DOHH2 (cell line): Measurements from ENCODE around the gene PLCXD3.
"Not testable (repeated sequence)": the region's sequence is repeated elsewhere in the genome, so short reads cannot be mapped to it uniquely, and the experiment has no call there.

Experiments
- H3F3A ChIP-seq: fragments of 200-600 bp; sonication (generic), shearing (Covaris generic); 2 replicates; pipeline ENCODE4 v1.6.0; 2016; ENCODE audit warnings: antibody characterized with exemption, mild to moderate bottlenecking; ENCODE audit not compliant: control insufficient read depth, insufficient read depth
- H3K27ac ChIP-seq: fragments of 200-600 bp; sonication (generic); 2 replicates; pipeline ENCODE4 v1.5.1; 2014; ENCODE audit warnings: low read depth, mild to moderate bottlenecking, low read length, moderate library complexity
- H3K27me3 ChIP-seq: fragments of 200-600 bp; sonication (generic); 2 replicates; pipeline ENCODE4 v1.6.1; 2014; ENCODE audit warnings: mild to moderate bottlenecking, low read length, mixed read lengths; ENCODE audit not compliant: control insufficient read depth
- H3K36me3 ChIP-seq: fragments of 200-600 bp; sonication (generic); 2 replicates; pipeline ENCODE4 v1.6.1; 2014; ENCODE audit warnings: mild to moderate bottlenecking, low read length, moderate library complexity, mixed read lengths; ENCODE audit not compliant: control insufficient read depth
- H3K4me1 ChIP-seq: fragments of 200-600 bp; sonication (generic); 2 replicates; pipeline ENCODE4 v1.6.1; 2014; ENCODE audit warnings: mild to moderate bottlenecking, low read length, mixed read lengths; ENCODE audit not compliant: control insufficient read depth
- H3K4me2 ChIP-seq: fragments of 200-600 bp; sonication (generic); 2 replicates; pipeline ENCODE4 v1.6.0; 2014; ENCODE audit warnings: mild to moderate bottlenecking, low read length, moderate library complexity
- H3K4me3 ChIP-seq: fragments of 200-600 bp; sonication (generic); 2 replicates; pipeline ENCODE4 v1.5.1; 2014; ENCODE audit warnings: mild to moderate bottlenecking, low read length, mixed read lengths
- H3K79me2 ChIP-seq: fragments of 200-600 bp; sonication (generic); 2 replicates; pipeline ENCODE4 v1.6.1; 2014; ENCODE audit warnings: mild to moderate bottlenecking, low read length, mixed read lengths; ENCODE audit not compliant: control insufficient read depth
- H3K9me2 ChIP-seq: fragments of 200-600 bp; sonication (generic); replicated peaks from 2 replicates; pipeline ENCODE4 v1.6.1; 2014; ENCODE audit warnings: mild to moderate bottlenecking, low read length, mixed read lengths; ENCODE audit not compliant: control insufficient read depth
- H3K9me3 ChIP-seq: fragments of 200-600 bp; sonication (generic); 2 replicates; pipeline ENCODE4 v1.6.1; 2014; ENCODE audit warnings: antibody characterized with exemption, low read length, mixed read lengths; ENCODE audit not compliant: control insufficient read depth, insufficient read depth
- H4K20me1 ChIP-seq: fragments of 200-600 bp; sonication (generic); 2 replicates; pipeline ENCODE4 v1.6.0; 2014; ENCODE audit warnings: low read depth, mild to moderate bottlenecking, antibody characterized with exemption, low read length, moderate library complexity; ENCODE audit not compliant: control insufficient read depth, insufficient read depth
- EZH2phosphoT487 ChIP-seq: fragments of 200-600 bp; sonication (generic); IDR thresholded peaks from 2 replicates; pipeline ENCODE4 v1.6.1; 2017; ENCODE audit warnings: borderline replicate concordance, mild to moderate bottlenecking, antibody characterized with exemption, low read length, moderate library complexity, mixed read lengths
- TF ChIP-seq, protein P1 (sequence below): fragments of 200-600 bp; sonication (generic); IDR thresholded peaks from one replicate; pipeline ENCODE4 v1.5.1; 2014; ENCODE audit warnings: antibody characterized with exemption, mild to moderate bottlenecking, low read depth, low read length; ENCODE audit not compliant: poor library complexity, severe bottlenecking

PLCXD3 gene

DNA sequence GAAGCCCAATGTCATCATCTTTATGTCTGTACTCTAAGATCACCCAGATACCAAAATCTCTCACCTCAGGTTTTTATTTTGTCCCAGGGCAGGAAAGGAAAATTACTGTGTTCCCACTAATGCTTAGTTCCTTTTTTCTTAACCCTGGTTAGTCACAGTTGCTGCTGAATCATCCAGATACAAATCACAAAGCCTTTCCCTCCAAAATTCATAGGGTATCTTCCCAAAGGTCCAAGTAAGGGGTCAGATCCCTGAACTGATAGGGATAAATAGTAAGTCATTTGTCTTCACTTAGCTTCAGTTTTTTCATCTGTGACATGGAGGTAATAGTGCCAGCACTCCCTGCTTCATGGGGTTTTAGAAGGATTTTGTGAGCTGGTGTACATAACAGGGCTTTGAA, 2.2 kb downstream of the PLCXD3 start:
- H3K27me3 ChIP-seq, result no peaks in the 10 kb centered on the region
- H3K79me2 ChIP-seq, result no peaks in the 10 kb centered on the region
- H3K36me3 ChIP-seq, result no peaks in the 10 kb centered on the region
- no peaks in the 10 kb centered on the region for H3K4me1 ChIP-seq
- no peak for TF ChIP-seq EZH2phosphoT487
- TF ChIP-seq, protein P1, sequence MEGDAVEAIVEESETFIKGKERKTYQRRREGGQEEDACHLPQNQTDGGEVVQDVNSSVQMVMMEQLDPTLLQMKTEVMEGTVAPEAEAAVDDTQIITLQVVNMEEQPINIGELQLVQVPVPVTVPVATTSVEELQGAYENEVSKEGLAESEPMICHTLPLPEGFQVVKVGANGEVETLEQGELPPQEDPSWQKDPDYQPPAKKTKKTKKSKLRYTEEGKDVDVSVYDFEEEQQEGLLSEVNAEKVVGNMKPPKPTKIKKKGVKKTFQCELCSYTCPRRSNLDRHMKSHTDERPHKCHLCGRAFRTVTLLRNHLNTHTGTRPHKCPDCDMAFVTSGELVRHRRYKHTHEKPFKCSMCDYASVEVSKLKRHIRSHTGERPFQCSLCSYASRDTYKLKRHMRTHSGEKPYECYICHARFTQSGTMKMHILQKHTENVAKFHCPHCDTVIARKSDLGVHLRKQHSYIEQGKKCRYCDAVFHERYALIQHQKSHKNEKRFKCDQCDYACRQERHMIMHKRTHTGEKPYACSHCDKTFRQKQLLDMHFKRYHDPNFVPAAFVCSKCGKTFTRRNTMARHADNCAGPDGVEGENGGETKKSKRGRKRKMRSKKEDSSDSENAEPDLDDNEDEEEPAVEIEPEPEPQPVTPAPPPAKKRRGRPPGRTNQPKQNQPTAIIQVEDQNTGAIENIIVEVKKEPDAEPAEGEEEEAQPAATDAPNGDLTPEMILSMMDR, result no peak
- no peak overlapping the region for H3K27ac ChIP-seq
- no peaks in the 10 kb centered on the region for H3F3A ChIP-seq
- no peak overlapping the region for H3K4me2 ChIP-seq
- no peaks in the 10 kb centered on the region for H4K20me1 ChIP-seq
- no peak overlapping the region for H3K4me3 ChIP-seq
- H3K9me2 ChIP-seq, result no peaks in the 10 kb centered on the region
- no peaks in the 10 kb centered on the region for H3K9me3 ChIP-seq

DNA sequence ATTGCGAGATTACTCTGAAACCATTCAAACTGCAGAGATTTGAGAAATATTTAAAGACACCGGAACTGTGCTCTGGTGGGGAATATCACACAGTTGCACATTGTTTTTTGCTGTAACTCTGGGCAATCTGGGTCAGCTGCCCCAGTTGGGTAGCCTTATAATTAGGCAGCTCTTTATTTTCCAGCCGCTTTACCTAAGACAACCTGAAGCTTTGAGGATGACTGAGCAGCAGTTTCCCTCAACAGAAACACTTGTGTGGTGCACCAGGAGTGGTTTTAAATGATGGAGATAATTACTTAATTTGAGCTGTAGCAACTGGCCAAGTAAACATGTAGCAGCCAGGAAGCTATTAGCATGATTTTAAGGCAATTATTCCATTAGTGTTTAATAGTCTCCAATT, 2.9 kb downstream of the PLCXD3 start:
- H3K4me3 ChIP-seq, result no peak overlapping the region
- no peaks in the 10 kb centered on the region for H4K20me1 ChIP-seq
- TF ChIP-seq EZH2phosphoT487, result no peak
- TF ChIP-seq, protein P1, result no peak
- no peak overlapping the region for H3K27ac ChIP-seq
- no peaks in the 10 kb centered on the region for H3K9me2 ChIP-seq
- H3K4me2 ChIP-seq, result no peak overlapping the region
- H3K27me3 ChIP-seq, result no peaks in the 10 kb centered on the region
- H3F3A ChIP-seq, result no peaks in the 10 kb centered on the region
- H3K79me2 ChIP-seq, result no peaks in the 10 kb centered on the region
- H3K9me3 ChIP-seq, result no peaks in the 10 kb centered on the region
- no peaks in the 10 kb centered on the region for H3K4me1 ChIP-seq
- no peaks in the 10 kb centered on the region for H3K36me3 ChIP-seq

DNA sequence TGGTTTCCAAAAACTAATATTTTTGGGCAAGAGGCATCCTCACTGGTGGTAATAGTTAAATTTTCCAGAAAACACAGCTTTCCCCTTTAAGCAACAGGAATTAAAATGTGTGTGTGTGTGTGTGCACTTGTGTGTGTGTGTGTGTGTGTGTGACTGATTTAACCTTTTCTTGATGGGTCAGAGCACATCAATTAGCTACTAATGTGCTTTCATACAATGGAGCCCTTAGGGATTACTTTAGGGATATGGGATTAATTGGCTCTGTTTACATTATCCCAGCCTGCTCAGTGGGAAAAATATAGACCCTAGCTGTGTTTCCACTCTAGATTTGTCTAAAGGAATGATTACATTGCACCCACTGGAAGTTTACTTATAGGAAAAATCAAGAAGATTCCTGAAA, 6.5 kb downstream of the PLCXD3 start:
- Histone ChIP-seq H3K9me3 (no peaks in the 10 kb centered on the region), H3K9me2 (no peaks in the 10 kb centered on the region), H3K36me3 (no peaks in the 10 kb centered on the region), H4K20me1 (no peaks in the 10 kb centered on the region), H3K79me2 (no peaks in the 10 kb centered on the region), H3F3A (no peaks in the 10 kb centered on the region), H3K27ac (no peak overlapping the region), H3K4me1 (no peaks in the 10 kb centered on the region), H3K4me3 (no peak overlapping the region), H3K27me3 (no peaks in the 10 kb centered on the region), H3K4me2 (no peak overlapping the region)
- no peak for TF ChIP-seq EZH2phosphoT487
- TF ChIP-seq, protein P1, result no peak

DNA sequence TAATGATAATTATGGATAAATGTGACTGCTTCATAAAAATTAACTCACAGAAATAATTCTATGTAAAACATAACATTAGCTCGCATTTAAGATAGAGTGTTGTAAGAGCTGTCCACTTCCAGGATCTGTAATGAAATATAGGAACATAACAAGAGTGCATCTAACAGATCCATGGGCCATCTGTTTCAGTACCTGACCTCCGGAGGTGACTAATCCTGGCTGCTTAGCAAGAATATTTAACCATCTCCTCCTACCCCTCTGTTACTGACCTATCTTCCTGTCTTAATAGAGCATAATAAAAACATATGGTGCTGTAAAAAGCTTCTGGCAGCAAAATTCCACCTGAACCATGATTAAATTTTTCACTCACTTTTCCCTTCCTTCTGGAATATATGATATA, 7.1 kb downstream of the PLCXD3 start:
- Histone ChIP-seq H3K79me2 (no peaks in the 10 kb centered on the region), H3K36me3 (no peaks in the 10 kb centered on the region), H3K27ac (no peak overlapping the region), H4K20me1 (no peaks in the 10 kb centered on the region), H3K27me3 (no peaks in the 10 kb centered on the region), H3F3A (no peaks in the 10 kb centered on the region), H3K4me2 (no peak overlapping the region), H3K4me3 (no peak overlapping the region), H3K9me2 (no peaks in the 10 kb centered on the region), H3K9me3 (no peaks in the 10 kb centered on the region), H3K4me1 (no peaks in the 10 kb centered on the region)
- TF ChIP-seq EZH2phosphoT487, result no peak

DNA sequence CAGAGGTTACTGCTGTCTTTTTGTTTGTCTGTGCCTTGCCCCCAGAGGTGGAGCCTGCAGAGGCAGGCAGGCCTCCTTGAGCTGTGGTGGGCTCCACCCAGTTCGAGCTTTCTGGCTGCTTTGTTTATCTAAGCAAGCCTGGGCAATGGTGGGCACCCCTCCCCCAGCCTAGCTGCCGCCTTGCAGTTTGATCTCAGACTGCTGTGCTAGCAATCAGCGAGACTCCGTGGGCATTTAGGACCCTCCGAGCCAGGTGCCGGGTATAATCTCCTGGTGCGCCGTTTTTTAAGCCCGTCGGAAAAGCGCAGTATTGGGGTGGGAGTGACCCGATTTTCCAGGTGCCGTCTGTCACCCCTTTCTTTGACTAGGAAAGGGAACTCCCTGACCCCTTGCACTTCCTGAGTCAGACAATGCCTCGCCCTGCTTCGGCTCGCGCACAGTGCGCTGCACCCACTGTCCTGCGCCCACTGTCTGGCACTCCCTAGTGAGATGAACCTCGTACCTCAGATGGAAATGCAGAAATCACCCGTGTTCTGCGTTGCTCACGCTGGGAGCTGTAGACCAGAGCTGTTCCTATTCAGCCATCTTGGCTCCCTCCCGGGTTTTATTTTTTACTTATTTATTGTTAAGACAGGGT, 16.8 kb downstream of the PLCXD3 start:
- H4K20me1 ChIP-seq, H3F3A ChIP-seq, H3K9me3 ChIP-seq, H3K9me2 ChIP-seq, H3K4me2 ChIP-seq, H3K4me3 ChIP-seq, H3K79me2 ChIP-seq, H3K27ac ChIP-seq, H3K27me3 ChIP-seq, H3K36me3 ChIP-seq, H3K4me1 ChIP-seq: not testable (repeated sequence)
